ENCODE data around the gene BSDC1.
A peak's percentile ranks its signal among the peaks of the same experiment; 100 is the strongest.
"Not testable (repeated sequence)": the region's sequence is repeated elsewhere in the genome, so short reads cannot be mapped to it uniquely, and the experiment has no call there.

The BSDC1 gene

GRCh38 chr1:32355778-32356177 is 38.5 kb downstream of the BSDC1 start:
- DNase-seq = not testable (repeated sequence)

- no peak for DNase-seq
These were observed 40.2 kb downstream of the BSDC1 start for GRCh38 chr1:32353886-32354570.

GRCh38 chr1:32353431-32353830 is 40.8 kb downstream of the BSDC1 start:
- no peak for DNase-seq

GRCh38 chr1:32352831-32353383 is 41.3 kb downstream of the BSDC1 start:
- DNase-seq = no peak

GRCh38 chr1:32352239-32352745 is 41.9 kb downstream of the BSDC1 start:
- DNase-seq = no peak

GRCh38 chr1:32351399-32352238 is 42.6 kb downstream of the BSDC1 start:
- DNase-seq = peak; percentile 82

GRCh38 chr1:32350785-32351398 is 43.3 kb downstream of the BSDC1 start:
- DNase-seq = no peak

- DNase-seq = no peak
These were observed 45.0 kb downstream of the BSDC1 start for GRCh38 chr1:32349211-32349708.

- no peak for DNase-seq
These were observed 47.6 kb downstream of the BSDC1 start for GRCh38 chr1:32346532-32347157.

GRCh38 chr1:32345289-32345827 is 48.9 kb downstream of the BSDC1 start:
- no peak for DNase-seq

GRCh38 chr1:32342704-32343103 is 51.5 kb downstream of the BSDC1 start:
- no peak for DNase-seq

- no peak for DNase-seq
These were observed 52.3 kb downstream of the BSDC1 start for GRCh38 chr1:32341971-32342370.

GRCh38 chr1:32341186-32341757 is 53.0 kb downstream of the BSDC1 start:
- no peak for DNase-seq

- peak; percentile 25 for DNase-seq
These were observed 54.8 kb downstream of the BSDC1 start for GRCh38 chr1:32339363-32339978.

- no peak for DNase-seq
These were observed 55.5 kb downstream of the BSDC1 start for GRCh38 chr1:32338637-32339145.

GRCh38 chr1:32337855-32338636 is 56.2 kb downstream of the BSDC1 start:
- no peak for DNase-seq

- no peak for DNase-seq
These were observed 57.1 kb downstream of the BSDC1 start for GRCh38 chr1:32336963-32337675.

- no peak for DNase-seq
These were observed 57.7 kb downstream of the BSDC1 start for GRCh38 chr1:32336591-32336932.

- DNase-seq = peak; percentile 31
These were observed 58.3 kb downstream of the BSDC1 start, which contains the start of gene MARCKSL1 for GRCh38 chr1:32335790-32336590. MARCKSL1 (minus strand) TSS chr1:32336233; CDS start chr1:32336033, 200 bp downstream.

Data from amniotic stem cell (primary cell).